Neutrophil (primary cell): ENCODE data around the gene MGAT5B.

ENCODE experiments used
- H3K27ac ChIP-seq: fragments of 200-600 bp; sonication (generic); 2 replicates; pipeline ENCODE4 v1.5.1; 2016; ENCODE audit warnings: mild to moderate bottlenecking, moderate library complexity
- H3K27me3 ChIP-seq: fragments of 200-600 bp; sonication (generic); 2 replicates; pipeline ENCODE4 v1.6.0; 2016; ENCODE audit warnings: mild to moderate bottlenecking
- H3K36me3 ChIP-seq: fragments of 200-600 bp; sonication (generic); 2 replicates; pipeline ENCODE4 v1.5.1; 2017
- H3K4me1 ChIP-seq, 2 experiments: fragments of 200-600 bp in 1 of 2; sonication (generic) in 1 of 2; 1 replicate in 1 of 2; 2 replicates in 1 of 2; pipeline versions ENCODE4 v1.5.1 to v1.6.1; 2013 to 2016; ENCODE audit warnings: low read depth in 1 of 2, low read length in 1 of 2, mild to moderate bottlenecking in 1 of 2, moderate library complexity in 1 of 2; ENCODE audit not compliant: control insufficient read depth in 1 of 2, insufficient read depth in 1 of 2
- H3K4me3 ChIP-seq, 2 experiments: fragments of 200-600 bp in 1 of 2; sonication (generic) in 1 of 2; 1 replicate in 1 of 2; 2 replicates in 1 of 2; pipeline ENCODE4 v1.5.1; 2013 to 2016; ENCODE audit warnings: low read depth in 1 of 2, low read length in 1 of 2, mild to moderate bottlenecking in 1 of 2, moderate library complexity in 1 of 2
- H3K9me3 ChIP-seq: fragments of 200-600 bp; sonication (generic); 2 replicates; pipeline ENCODE4 v1.5.1; 2016
- CTCF ChIP-seq: fragments of 200-600 bp; sonication (generic); IDR thresholded peaks from 2 replicates; pipeline ENCODE4 v1.5.1; 2016; ENCODE audit warnings: antibody characterized with exemption

Gene MGAT5B

GRCh38 chr17:76872221-76872873, 4.1 kb downstream of the MGAT5B start:
- H3K9me3 ChIP-seq = no peaks in the 10 kb centered on the region
- no peak overlapping the region for H3K4me3 ChIP-seq
- no peak for TF ChIP-seq CTCF
- H3K4me1 ChIP-seq = peaks cover 0 to 4% of the 10 kb centered on the region in 2 experiments
- H3K27me3 ChIP-seq = peaks cover 74% of the 10 kb centered on the region
- H3K27ac ChIP-seq = no peak overlapping the region
- H3K36me3 ChIP-seq = no peaks in the 10 kb centered on the region

- H3K9me3 ChIP-seq = no peaks in the 10 kb centered on the region
- peaks cover 0 to 4% of the 10 kb centered on the region in 2 experiments for H3K4me1 ChIP-seq
- TF ChIP-seq CTCF = no peak
- no peak overlapping the region for H3K27ac ChIP-seq
- H3K36me3 ChIP-seq = no peaks in the 10 kb centered on the region
- H3K4me3 ChIP-seq = no peak overlapping the region
- H3K27me3 ChIP-seq = peaks cover 69% of the 10 kb centered on the region
Observed at GRCh38 chr17:76872874-76873221, 4.6 kb downstream of the MGAT5B start.

GRCh38 chr17:76873856-76874255, 5.7 kb downstream of the MGAT5B start:
- Histone ChIP-seq H3K36me3 (no peaks in the 10 kb centered on the region), H3K4me1 (peaks cover 0 to 1% of the 10 kb centered on the region in 2 experiments), H3K9me3 (no peaks in the 10 kb centered on the region), H3K27ac (no peak overlapping the region), H3K4me3 (no peak overlapping the region), H3K27me3 (peaks cover 60% of the 10 kb centered on the region)
- no peak for TF ChIP-seq CTCF

GRCh38 chr17:76877437-76877836, 9.2 kb downstream of the MGAT5B start:
- H3K9me3 ChIP-seq = no peaks in the 10 kb centered on the region
- no peak for TF ChIP-seq CTCF
- H3K27ac ChIP-seq = no peak overlapping the region
- H3K36me3 ChIP-seq = no peaks in the 10 kb centered on the region
- no peak overlapping the region for H3K4me3 ChIP-seq
- H3K27me3 ChIP-seq = peaks cover 51% of the 10 kb centered on the region
- no peaks in the 10 kb centered on the region for H3K4me1 ChIP-seq

- H3K27me3 ChIP-seq = peaks cover 40% of the 10 kb centered on the region
- TF ChIP-seq CTCF = no peak
- H3K9me3 ChIP-seq = no peaks in the 10 kb centered on the region
- no peaks in the 10 kb centered on the region for H3K4me1 ChIP-seq
- no peak overlapping the region for H3K27ac ChIP-seq
- no peak overlapping the region for H3K4me3 ChIP-seq
- no peaks in the 10 kb centered on the region for H3K36me3 ChIP-seq
Observed at GRCh38 chr17:76878568-76878967, 10.4 kb downstream of the MGAT5B start.

- Histone ChIP-seq H3K4me1 (no peaks in the 10 kb centered on the region), H3K9me3 (no peaks in the 10 kb centered on the region), H3K27ac (no peak overlapping the region), H3K27me3 (peaks cover 33% of the 10 kb centered on the region), H3K36me3 (no peaks in the 10 kb centered on the region), H3K4me3 (no peak overlapping the region)
- no peak for TF ChIP-seq CTCF
Observed at GRCh38 chr17:76879254-76879653, 11.1 kb downstream of the MGAT5B start.
